Measurements from ENCODE around the gene REEP6.

- TF ChIP-seq, protein P1, sequence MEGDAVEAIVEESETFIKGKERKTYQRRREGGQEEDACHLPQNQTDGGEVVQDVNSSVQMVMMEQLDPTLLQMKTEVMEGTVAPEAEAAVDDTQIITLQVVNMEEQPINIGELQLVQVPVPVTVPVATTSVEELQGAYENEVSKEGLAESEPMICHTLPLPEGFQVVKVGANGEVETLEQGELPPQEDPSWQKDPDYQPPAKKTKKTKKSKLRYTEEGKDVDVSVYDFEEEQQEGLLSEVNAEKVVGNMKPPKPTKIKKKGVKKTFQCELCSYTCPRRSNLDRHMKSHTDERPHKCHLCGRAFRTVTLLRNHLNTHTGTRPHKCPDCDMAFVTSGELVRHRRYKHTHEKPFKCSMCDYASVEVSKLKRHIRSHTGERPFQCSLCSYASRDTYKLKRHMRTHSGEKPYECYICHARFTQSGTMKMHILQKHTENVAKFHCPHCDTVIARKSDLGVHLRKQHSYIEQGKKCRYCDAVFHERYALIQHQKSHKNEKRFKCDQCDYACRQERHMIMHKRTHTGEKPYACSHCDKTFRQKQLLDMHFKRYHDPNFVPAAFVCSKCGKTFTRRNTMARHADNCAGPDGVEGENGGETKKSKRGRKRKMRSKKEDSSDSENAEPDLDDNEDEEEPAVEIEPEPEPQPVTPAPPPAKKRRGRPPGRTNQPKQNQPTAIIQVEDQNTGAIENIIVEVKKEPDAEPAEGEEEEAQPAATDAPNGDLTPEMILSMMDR (IDR thresholded peaks at IDR 0.05), result no peak
- TF ChIP-seq EP300 (IDR thresholded peaks at IDR 0.05), result no peak
- TF ChIP-seq POLR2A (IDR thresholded peaks at IDR 0.05), result no peak
- no peak for TF ChIP-seq POLR2AphosphoS5 (IDR thresholded peaks at IDR 0.05)
Measured at GRCh38 chr19:1481224-1481892, 9.6 kb upstream of the REEP6 start.
